Measurements from ENCODE around the gene ADAP1.

Gene ADAP1

GRCh38 chr7:882336-883035 lies 72.0 kb downstream of the ADAP1 start:
- Histone ChIP-seq H3K4me3 (ENCODE audit: low read depth, low read length, poor library complexity, severe bottlenecking) (no peak overlapping the region), H3K4me1 (ENCODE audit: insufficient read depth, low read length, severe bottlenecking) (peaks cover 11% of the 10 kb centered on the region), H3K36me3 (ENCODE audit: insufficient read depth, low read length) (peaks cover 26% of the 10 kb centered on the region), H3F3A (ENCODE audit: insufficient read depth, low read length) (no peaks in the 10 kb centered on the region), H3K4me2 (ENCODE audit: low read length) (no peak overlapping the region), H3K27me3 (ENCODE audit: insufficient read depth, low read length) (no peaks in the 10 kb centered on the region), H4K20me1 (ENCODE audit: insufficient read depth, low read length) (no peaks in the 10 kb centered on the region), H3K9me3 (ENCODE audit: low read length) (no peaks in the 10 kb centered on the region), H3K79me2 (ENCODE audit: insufficient read depth, low read length) (peaks cover 32% of the 10 kb centered on the region), H2AFZ (ENCODE audit: low read length) (no peak overlapping the region), H3K27ac (ENCODE audit: low read depth, low read length, poor library complexity, severe bottlenecking) (no peak overlapping the region), H3K9me2 (ENCODE audit: low read depth, low read length) (no peaks in the 10 kb centered on the region), H3K9ac (ENCODE audit: low read length) (no peak overlapping the region)
- TF ChIP-seq EZH2 (IDR thresholded peaks at IDR 0.05; ENCODE audit: borderline replicate concordance, low read length) (no peak), CTCF (IDR thresholded peaks at IDR 0.05; ENCODE audit: low read length) (no peak)

GRCh38 chr7:881441-882234 lies 72.8 kb downstream of the ADAP1 start:
- no peak overlapping the region for H3K9ac ChIP-seq (ENCODE audit: low read length)
- H3K9me3 ChIP-seq (ENCODE audit: low read length), result no peaks in the 10 kb centered on the region
- no peaks in the 10 kb centered on the region for H3K27me3 ChIP-seq (ENCODE audit: insufficient read depth, low read length)
- H2AFZ ChIP-seq (ENCODE audit: low read length), result no peak overlapping the region
- no peak overlapping the region for H3K4me3 ChIP-seq (ENCODE audit: low read depth, low read length, poor library complexity, severe bottlenecking)
- H3K9me2 ChIP-seq (ENCODE audit: low read depth, low read length), result no peaks in the 10 kb centered on the region
- peaks cover 18% of the 10 kb centered on the region for H3K36me3 ChIP-seq (ENCODE audit: insufficient read depth, low read length)
- no peaks in the 10 kb centered on the region for H4K20me1 ChIP-seq (ENCODE audit: insufficient read depth, low read length)
- H3K4me1 ChIP-seq (ENCODE audit: insufficient read depth, low read length, severe bottlenecking), result peaks cover 11% of the 10 kb centered on the region
- no peaks in the 10 kb centered on the region for H3F3A ChIP-seq (ENCODE audit: insufficient read depth, low read length)
- H3K4me2 ChIP-seq (ENCODE audit: low read length), result no peak overlapping the region
- no peak overlapping the region for H3K27ac ChIP-seq (ENCODE audit: low read depth, low read length, poor library complexity, severe bottlenecking)
- H3K79me2 ChIP-seq (ENCODE audit: insufficient read depth, low read length), result peaks cover 32% of the 10 kb centered on the region
- TF ChIP-seq EZH2 (IDR thresholded peaks at IDR 0.05; ENCODE audit: borderline replicate concordance, low read length), result no peak
- no peak for TF ChIP-seq CTCF (IDR thresholded peaks at IDR 0.05; ENCODE audit: low read length)

GRCh38 chr7:880450-880849 lies 74.0 kb downstream of the ADAP1 start:
- Histone ChIP-seq H2AFZ (ENCODE audit: low read length) (no peak overlapping the region), H3K9me3 (ENCODE audit: low read length) (no peaks in the 10 kb centered on the region)
- no peak for TF ChIP-seq CTCF (IDR thresholded peaks at IDR 0.05; ENCODE audit: low read length)

More at GRCh38 chr7:880450-880849, 74.0 kb downstream of the ADAP1 start:
- Histone ChIP-seq H3K4me1 (ENCODE audit: insufficient read depth, low read length, severe bottlenecking) (peaks cover 16% of the 10 kb centered on the region), H3K79me2 (ENCODE audit: insufficient read depth, low read length) (peaks cover 32% of the 10 kb centered on the region), H3K9ac (ENCODE audit: low read length) (no peak overlapping the region), H3K4me2 (ENCODE audit: low read length) (no peak overlapping the region), H3K27ac (ENCODE audit: low read depth, low read length, poor library complexity, severe bottlenecking) (no peak overlapping the region), H3K36me3 (ENCODE audit: insufficient read depth, low read length) (peaks cover 18% of the 10 kb centered on the region), H3K4me3 (ENCODE audit: low read depth, low read length, poor library complexity, severe bottlenecking) (no peak overlapping the region), H3K9me2 (ENCODE audit: low read depth, low read length) (no peaks in the 10 kb centered on the region), H4K20me1 (ENCODE audit: insufficient read depth, low read length) (no peaks in the 10 kb centered on the region), H3F3A (ENCODE audit: insufficient read depth, low read length) (no peaks in the 10 kb centered on the region), H3K27me3 (ENCODE audit: insufficient read depth, low read length) (no peaks in the 10 kb centered on the region)
